ENCODE data around the gene ATF6B. TPM values are rescaled to one million over a fixed set of nuclear protein-coding genes. Genes with fewer than 3 reads are reported as not detected.

ATF6B gene
- total and polyA plus RNA-seq, 2 experiments from 2014 or later = 24.9 to 26.1 TPM

GRCh38 chr6:32069878-32070515 lies 58.0 kb downstream of the ATF6B start:
- Histone ChIP-seq H2AFZ (no peak overlapping the region), H3K27me3 (ENCODE audit: insufficient read depth) (no peaks in the 10 kb centered on the region), H3K4me2 (no peak overlapping the region), H3F3A (replicated peaks; ENCODE audit: low read depth) (no peaks in the 10 kb centered on the region), H4K20me1 (replicated peaks; ENCODE audit: insufficient read depth) (no peaks in the 10 kb centered on the region), H3K36me3 (ENCODE audit: insufficient read depth) (no peaks in the 10 kb centered on the region), H3K27ac (ENCODE audit: low read depth) (no peak overlapping the region), H3K79me2 (replicated peaks; ENCODE audit: insufficient read depth) (no peaks in the 10 kb centered on the region), H3K9me2 (ENCODE audit: insufficient read depth) (no peaks in the 10 kb centered on the region), H3K4me3 (no peak overlapping the region), H3K4me1 (ENCODE audit: insufficient read depth) (no peaks in the 10 kb centered on the region; the same call in 1 of the 2 replicates)
- H3K27ac Mint-ChIP-seq = no peak overlapping the region
- no peak overlapping the region for H3K4me3 Mint-ChIP-seq
- DNase-seq (ENCODE audit: low spot score) = no peak
- H3K4me1 Mint-ChIP-seq = peaks cover 20% of the 10 kb centered on the region
- ATAC-seq = no peak
- TF ChIP-seq EZH2phosphoT487 (IDR thresholded peaks at IDR 0.05; ENCODE audit: unreplicated experiment) = no peak
- no peak for TF ChIP-seq ZNF462 (CRISPR knock-in tag; IDR thresholded peaks at IDR 0.05)
- TF ChIP-seq STAT1 (IDR thresholded peaks at IDR 0.05; ENCODE audit: unreplicated experiment) = no peak
- no peak for TF ChIP-seq CTCF (conservative IDR thresholded peaks at IDR 0.05; ENCODE audit: low read depth in 2 of 2)
- no peak for TF ChIP-seq ZNF331 (CRISPR knock-in tag; IDR thresholded peaks at IDR 0.05; ENCODE audit: low read depth)
- TF ChIP-seq CREB1 (CRISPR knock-in tag; IDR thresholded peaks at IDR 0.05; ENCODE audit: low read depth) = no peak
- TF ChIP-seq REST (IDR thresholded peaks at IDR 0.05; ENCODE audit: unreplicated experiment) = no peak
- no peak for TF ChIP-seq ZNF114 (CRISPR knock-in tag; IDR thresholded peaks at IDR 0.05)
- no peak for TF ChIP-seq POLR2AphosphoS5 (IDR thresholded peaks at IDR 0.05; ENCODE audit: low read depth)
- no peak for TF ChIP-seq NANOG (IDR thresholded peaks at IDR 0.05; ENCODE audit: borderline replicate concordance)
- TF ChIP-seq EZH2 (IDR thresholded peaks at IDR 0.05; ENCODE audit: low read depth, unreplicated experiment) = no peak
- TF ChIP-seq JUNB (IDR thresholded peaks at IDR 0.05; ENCODE audit: unreplicated experiment) = no peak
- TF ChIP-seq ETS1 (IDR thresholded peaks at IDR 0.05) = no peak
- H3K9me3 Mint-ChIP-seq = no peaks in the 10 kb centered on the region
- H3K36me3 Mint-ChIP-seq (ENCODE audit: low read depth) = no peaks in the 10 kb centered on the region; the same call in 2 of the 3 replicates
- peaks cover 12% of the 10 kb centered on the region for H3K27me3 Mint-ChIP-seq (ENCODE audit: insufficient read depth, low read depth, poor library complexity)

All from GM23338 (cell line).